Measurements from ENCODE around the gene PPIG.
"Not testable (repeated sequence)": the region's sequence is repeated elsewhere in the genome, so short reads cannot be mapped to it uniquely, and the experiment has no call there.

PPIG gene

DNA sequence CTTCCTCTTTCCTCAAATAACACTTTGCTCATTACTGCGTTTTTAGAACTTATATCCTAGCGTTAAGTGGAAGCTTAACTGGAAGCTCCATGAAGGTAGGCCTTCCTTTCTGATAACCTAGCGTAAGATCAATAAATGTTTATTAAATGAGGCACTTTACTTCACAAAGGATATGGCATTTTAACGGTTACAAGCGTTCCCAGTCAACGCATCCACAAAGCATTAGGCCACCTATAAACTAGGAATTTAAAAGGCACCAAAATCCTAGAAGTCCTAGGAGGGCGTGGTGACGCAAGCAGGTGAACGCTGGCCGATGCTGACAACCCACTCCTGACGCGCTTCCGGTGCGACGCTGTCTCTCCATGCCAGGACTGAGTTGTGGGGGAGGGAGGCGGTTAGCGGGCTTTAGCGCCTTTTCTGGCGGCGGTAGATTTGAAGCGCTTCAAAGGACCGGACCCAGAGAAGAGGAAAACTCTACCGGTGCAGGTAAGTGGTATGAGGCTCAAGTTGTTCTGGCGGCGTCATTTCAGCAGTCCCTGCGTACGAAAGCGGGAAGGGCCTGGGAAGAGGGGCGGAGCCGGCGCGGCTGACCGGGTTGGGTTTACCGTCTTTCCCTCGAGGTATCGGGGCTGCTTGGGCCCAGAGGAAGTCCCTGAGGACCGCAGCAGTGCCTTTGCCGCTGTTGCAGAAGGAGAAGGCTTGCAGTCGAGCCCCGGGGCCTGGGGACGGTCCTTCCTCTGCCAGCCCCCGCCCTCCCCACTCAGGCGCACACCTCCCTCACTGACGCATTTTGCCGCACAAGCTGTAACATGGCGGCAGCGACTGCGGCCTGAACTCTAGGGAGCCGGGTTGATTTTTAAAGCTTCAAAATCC lies at the start of gene PPIG:
PPIG (plus strand) TSS at position 347 of the 873 bp plus-strand sequence. CDS start 19,691 bp downstream, outside the sequence.
- DNase-seq = peak; percentile 87

DNA sequence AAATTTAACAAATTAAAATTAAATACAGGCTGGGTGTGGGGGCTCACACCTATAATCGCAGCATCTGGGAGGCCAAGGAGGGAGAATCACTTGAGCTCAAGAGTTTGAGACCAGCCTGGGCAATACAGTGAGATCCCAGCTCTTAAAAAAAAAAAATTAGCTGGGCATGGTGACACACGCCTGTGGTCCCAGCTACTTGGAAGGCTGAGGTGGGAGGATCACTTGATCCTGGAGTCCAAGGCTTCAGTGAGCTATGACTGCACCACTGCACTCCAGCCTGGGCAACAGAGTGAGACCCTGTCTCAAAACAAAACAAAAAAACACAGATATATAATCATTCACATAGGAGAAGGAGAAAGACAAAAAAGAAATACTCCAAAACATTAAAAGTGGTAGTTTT lies 44.7 kb upstream of the PPIG start:
- not testable (repeated sequence) for DNase-seq

DNA sequence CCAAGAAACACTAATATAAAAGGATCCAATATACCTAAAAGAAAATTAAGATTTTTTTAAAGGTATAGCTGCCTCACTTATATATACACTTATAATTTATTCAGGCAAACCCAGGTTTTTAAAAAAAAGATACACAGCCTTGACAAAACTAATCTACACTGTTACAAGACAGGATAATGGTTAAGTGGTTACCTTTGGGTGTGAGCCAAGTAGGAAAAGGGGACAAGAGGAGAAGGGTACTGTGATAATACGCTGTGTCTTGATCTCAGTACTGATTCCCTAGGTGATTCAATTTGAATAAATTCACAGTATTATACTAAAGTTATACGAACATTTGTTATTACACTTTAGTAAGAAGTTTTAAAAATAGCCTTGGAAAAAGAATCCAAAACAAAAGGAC lies 44.0 kb upstream of the PPIG start:
- no peak for DNase-seq

DNA sequence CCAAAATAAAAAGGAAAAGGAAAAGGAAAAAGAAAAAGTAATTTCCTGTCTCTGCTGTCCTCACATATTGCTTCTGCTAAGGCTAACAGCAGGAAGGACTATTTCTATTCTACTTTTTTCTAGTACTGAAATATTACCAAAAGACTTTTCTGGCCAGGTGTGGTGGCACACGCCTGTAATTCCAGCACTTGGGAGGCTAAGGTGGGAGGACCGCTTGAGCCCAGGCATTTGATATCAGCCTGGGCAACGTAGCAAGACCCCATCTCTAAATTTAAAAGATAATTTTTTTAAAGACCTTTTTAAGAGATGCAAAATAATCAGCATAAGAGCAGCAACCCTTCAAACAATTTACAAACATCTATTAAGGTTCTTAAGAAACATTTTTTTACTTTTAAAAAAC lies 41.7 kb upstream of the PPIG start:
- no peak for DNase-seq

DNA sequence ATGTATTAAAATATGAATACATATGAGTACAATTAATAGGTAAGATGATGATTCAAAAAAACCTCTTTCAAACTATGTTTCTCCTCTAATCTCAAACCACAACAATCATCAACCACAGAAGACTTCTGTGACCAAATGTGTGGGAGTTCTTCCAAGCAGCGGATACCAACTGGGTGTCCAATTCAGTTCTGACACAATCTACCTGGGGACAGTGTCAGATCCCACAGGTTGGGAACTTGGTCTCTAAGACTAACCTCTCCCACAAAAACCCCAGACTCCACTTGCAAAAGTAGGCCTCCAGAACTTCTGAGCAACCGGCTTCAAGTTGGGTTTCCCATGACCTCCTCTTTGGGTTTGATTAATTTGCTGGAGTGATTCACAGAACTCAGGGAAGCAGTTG lies 37.4 kb upstream of the PPIG start:
- DNase-seq = no peak

DNA sequence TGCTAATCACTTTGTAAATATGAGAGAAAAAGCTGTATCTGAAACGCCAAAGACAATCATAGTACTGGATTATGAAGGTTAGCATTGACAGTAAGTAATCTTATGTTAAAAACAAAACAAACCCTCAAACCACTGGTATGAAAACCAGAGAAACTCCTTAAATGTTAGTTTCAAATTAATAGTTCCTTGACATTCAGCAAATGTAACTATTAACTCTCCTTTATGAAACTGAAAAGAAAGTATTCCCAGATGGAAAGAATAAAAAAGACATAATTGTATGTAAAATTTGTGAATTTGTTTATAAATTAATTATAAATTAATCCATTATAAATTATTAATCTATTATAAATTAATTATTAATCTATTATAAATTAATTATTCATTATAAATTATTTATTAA lies 22.8 kb upstream of the PPIG start:
- DNase-seq = no peak

DNA sequence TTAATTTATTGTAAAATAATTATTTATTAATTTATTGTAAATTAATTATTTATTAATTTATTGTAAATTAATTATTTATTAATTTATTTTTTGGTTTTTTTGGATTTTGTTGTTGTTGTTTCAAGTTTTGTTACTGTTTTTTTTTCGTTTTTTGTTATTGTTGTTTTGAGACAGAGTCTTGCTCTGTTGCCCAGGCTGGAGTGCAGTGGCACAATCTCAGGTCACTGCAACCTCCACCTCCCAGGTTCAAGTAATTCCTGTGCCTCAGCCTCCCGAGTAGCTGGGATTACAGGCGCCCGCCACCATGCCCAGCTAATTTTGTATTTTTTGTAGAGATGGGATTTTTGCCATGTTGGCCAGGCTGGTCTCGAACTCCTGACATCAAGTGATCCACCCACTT lies 22.1 kb upstream of the PPIG start:
- not testable (repeated sequence) for DNase-seq

DNA sequence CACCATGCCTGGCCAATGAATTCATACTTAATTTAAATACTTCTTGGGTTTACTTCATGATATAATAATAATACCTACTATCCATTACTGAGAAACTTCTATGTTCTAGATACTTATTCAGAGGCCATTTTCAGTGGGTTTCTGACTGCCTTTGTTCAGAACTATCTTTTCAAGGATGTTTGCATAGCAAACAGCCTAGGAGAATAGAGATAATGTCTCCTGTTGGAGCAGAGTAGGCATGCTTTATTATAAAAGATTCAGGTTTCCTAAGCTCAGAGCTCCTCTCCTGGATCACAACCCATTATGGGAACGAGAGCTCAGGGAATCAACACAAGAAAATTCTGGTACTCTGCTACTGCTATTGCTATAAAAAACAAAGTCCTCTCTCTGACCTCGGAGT lies 21.6 kb upstream of the PPIG start:
- DNase-seq = no peak

DNA sequence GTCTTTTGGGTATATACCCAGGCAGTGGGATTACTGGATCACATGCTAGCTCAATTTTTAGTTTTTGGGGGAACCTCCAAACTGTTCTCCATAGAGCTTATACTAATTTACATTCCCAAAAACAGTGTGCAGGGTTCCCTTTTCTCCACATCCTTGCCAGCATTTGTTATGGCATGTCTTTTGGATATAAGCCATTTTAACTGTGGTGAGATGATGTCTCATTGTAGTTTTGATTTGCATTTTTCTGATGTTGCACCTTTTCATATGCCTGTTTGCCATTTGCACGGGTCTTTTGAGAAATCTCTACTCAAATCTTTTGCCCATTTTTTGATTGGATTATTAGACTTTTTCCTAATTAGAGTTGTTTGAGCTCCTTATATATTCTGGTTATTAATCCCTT lies 18.5 kb upstream of the PPIG start:
- no peak for DNase-seq

DNA sequence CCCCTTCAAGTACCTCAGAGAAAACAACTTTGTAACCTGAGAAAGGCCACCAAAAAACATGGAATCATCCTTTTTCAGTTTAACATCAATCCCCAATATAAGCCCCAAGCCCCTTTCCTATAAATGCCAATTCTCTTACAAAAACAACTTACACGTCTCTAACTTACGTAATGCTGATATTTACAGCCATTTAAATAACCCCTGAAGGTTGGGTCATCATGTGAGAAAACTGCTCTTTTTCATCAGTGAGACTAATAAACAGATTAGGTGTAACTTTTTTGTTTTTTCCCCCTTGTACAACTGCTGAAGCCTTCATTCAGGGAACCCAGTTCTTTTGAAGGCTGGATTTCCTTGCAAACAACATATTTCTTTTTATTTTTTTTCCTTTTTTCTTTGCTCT lies 14.2 kb upstream of the PPIG start:
- no peak for DNase-seq

DNA sequence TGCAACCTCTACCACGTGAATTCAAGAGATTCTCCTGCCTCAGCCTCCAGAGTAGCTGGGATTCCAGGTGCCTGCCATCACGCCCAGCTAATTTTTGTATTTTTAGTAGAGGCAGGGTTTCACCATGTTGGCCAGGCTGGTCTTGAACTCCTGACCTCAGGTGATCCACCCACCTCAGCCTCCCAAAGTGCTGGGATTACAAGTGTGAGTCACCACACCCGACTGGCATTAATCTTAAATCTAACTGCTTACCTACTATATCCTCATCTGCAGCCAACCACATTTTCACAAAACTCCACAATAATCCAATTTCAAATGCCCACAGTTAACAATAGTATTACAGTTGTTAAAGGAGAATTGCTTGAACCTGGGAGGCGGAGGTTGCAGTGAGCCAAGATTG lies 13.4 kb upstream of the PPIG start:
- not testable (repeated sequence) for DNase-seq

DNA sequence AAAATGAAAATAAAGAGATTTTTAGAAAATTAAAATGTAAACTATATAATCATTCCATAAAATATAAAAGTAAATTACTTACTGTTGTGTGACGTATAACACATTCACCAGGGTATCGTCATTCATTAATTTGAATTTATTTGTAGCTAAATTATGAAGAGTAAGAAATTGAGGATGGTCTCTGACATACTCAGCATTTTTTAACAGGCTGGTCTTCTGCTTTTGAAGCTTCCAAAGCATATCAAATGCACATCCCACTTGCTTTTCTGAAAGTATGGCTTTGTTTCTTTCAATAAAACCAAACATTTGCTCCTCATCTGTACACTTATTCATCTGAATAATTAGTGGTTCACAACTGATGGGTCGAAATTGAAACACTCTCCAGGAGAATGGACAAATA lies 12.6 kb upstream of the PPIG start:
- DNase-seq = no peak

DNA sequence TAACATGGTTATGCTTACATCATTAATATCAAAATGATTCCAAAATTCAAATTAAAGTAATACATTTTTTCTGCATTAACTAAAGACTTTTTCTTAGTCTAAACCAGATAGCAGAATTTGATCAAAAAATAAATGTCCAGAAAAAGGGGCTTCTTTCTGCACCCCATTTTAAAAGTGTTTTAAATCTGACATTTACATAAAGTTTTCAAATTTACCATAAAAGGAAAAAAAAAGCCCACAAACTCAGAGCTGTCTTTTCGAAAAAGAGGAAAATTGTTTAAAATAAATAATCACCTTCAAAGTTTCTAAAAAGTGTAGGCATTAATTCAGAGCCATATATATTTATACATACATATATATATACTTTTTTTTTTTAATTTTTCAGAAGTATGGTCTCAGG lies 12.0 kb upstream of the PPIG start:
- no peak for DNase-seq

DNA sequence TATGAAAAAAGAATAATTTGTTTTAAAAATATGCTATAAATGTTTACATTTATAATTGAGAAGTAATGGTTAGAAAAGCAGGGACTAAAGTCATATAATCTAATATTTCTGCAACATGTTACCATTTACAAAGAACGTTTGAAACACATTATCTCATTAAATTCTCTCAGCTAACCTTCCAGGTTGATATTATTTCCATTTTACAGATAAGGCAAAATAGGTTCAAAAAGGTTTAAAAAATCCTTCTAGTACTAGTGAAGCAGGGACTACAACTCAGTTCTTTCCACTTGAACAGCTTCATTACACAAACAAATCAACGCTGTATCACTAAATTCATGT lies 11.4 kb upstream of the PPIG start:
- no peak for DNase-seq

DNA sequence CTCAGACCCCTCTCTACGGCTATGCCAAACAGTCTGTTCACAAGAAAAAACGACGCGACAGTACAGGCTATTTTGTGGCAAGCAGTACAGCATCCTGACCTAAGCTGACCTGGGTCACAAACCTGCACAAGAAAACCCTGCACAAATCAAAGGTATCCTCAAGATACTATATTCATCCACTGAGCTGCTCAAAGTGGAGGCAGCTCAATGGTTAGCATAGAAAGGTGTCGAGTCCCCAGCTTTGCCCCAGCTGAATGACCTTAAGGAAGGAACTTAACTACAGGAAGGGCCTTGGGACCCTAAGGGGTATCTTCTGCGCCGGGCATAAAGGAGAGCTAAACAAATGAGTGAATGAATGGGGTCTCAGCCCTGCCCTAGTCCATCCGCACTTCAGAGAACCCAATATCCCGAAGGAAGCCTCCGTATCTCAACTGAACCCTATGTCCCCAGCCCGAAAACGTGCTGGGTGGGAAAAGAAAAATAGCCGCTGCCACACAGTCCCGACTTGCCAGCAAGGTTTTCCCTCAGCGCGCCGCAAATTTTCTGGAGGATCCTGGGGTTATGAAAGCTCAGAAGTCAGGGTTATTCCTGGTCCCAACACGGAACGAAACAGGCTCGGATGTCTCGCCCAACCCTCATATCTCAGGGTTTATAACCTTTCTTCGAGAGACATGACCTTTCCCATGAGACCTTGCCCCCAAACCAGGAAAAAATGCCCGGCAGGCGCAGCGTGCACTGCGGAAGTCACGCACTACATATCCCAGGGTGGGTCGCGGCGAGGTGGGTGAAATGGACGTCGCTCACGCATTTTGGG lies 10.8 kb upstream of the PPIG start, which contains the start of gene FASTKD1:
FASTKD1 (minus strand) TSS at position 706 of the 814 bp plus-strand sequence. CDS start 1,836 bp downstream, outside the sequence.
- DNase-seq = peak; percentile 83

DNA sequence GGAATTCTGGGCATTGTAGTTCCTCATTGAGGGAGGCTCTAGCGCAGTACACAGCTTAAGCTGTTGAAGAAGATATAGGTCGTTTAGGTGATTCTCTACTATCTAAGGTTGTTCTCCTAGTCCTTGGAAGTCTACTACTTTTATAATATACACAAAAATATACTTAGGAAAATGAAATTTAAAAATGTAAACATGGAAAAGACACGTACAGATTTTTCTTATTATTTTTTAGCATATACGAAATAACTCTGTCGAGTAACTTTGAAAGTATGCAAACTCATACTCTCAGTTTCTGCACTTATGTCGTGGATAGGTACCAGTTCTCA lies 10.2 kb upstream of the PPIG start:
- no peak for DNase-seq

DNA sequence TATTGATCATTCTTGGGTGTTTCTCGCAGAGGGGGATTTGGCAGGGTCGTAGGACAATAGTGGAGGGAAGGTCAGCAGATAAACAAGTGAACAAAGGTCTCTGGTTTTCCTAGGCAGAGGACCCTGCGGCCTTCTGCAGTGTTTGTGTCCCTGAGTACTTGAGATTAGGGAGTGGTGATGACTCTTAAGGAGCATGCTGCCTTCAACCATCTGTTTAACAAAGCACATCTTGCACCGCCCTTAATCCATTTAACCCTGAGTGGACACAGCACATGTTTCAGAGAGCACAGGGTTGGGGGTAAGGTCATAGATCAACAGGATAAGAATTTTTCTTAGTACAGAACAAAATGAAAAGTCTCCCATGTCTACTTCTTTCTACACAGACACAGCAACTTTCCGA lies 9.6 kb upstream of the PPIG start:
- DNase-seq = not testable (repeated sequence)

DNA sequence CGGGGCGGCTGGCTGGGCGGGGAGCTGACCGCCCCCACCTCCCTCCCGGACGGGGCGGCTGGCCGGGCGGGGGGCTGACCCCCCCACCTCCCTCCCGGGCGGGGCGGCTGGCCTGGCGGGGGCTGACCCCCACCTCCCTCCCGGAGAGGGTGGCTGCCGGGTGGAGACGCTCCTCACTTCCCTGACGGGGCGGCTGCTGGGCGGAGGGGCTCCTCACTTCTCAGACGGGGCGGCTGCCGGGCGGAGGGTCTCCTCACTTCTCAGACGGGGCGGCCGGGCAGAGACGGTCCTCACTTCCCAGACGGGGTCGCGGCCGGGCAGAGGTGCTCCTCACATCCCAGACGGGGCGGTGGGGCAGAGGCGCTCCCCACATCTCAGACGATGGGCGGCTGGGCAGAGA lies 8.9 kb upstream of the PPIG start:
- DNase-seq = not testable (repeated sequence)

DNA sequence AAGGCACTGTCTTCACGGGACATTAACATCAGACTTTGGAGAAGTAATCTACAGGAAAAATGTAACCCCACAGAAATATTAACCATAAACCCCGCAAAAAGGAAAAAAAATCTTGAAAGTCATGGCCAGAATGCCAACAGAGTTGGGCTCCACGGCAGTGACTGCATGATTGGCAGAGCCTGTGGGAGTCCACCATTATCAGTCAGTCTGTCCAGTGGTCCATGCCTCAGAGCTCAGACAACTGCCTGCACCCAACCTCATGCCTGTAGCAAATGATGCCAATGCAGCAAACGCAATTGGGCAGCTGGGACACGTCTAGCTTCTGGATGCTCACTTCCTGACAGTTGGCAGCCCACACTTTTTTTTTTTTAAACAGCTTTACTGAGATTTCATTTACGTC lies 5.1 kb upstream of the PPIG start:
- DNase-seq = no peak

DNA sequence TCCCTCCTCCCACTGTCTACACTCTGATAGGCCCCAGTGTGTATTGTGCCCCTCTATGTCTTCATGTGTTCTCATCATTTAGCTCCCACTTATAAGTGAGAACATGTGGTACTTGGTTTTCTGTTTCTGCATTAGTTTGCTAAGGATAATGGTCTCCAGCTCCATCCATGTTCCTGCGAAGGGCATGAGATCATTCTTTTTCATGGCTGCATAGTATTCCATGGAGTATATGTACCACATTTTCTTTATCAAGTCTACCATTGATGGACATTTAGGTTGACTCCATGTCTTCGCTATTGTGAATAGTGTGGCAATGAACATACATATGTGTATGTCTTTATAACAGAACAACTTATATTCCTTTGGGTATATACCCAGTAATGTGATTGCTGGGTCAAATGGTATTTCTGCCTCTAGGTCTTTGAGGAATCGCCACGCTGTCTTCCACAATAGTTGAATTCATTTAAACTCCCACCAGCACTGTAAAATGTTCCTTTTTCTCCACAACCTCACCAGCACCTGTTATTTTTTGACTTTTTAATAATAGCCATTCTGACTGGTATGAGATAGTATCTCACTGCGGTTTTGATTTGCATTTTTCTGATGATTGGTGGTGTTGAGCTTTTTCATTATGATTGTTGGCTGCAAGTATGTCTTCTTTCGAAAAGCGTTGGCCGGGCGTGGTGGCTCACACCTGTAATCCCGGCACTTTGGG lies 1.4 kb upstream of the PPIG start:
- not testable (repeated sequence) for DNase-seq

DNA sequence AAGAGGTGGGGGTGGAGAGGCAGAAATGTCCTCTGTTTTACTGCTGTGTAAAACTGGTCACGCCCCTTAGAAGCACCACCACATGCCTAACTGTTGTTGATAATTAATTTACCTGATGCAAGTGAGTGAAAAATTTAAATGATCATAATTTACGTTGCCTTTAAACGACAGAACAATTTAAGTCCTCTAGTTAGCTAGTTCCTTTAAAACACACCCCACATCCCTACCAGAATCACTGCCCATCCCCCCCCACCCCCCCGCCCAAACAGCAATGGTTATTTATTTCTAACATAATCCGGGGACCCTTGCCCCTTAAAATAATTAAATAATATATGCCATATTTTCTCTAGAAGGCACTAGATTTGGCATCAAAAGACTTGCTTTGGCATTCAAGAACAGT lies 633 bp upstream of the PPIG start:
- DNase-seq = no peak

DNA sequence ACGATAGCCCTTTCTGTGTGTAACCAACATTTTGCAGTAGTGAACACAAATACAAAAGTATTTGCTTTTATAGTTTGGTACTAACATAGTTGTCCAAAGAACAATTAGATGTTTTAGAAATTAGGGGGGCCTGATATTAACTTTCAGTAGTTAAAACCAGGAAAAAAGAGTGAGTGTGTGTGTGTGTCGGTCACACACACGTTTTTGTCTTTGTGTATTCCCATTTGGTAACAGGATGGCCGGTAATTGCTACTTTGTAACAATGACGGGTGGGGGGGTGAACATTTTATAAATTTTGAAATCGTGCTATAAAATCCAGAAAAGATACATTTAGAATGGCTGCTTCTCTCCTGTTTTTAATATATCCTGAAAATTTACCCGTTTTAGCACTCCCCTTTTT lies 1.5 kb downstream of the PPIG start:
- DNase-seq = no peak

DNA sequence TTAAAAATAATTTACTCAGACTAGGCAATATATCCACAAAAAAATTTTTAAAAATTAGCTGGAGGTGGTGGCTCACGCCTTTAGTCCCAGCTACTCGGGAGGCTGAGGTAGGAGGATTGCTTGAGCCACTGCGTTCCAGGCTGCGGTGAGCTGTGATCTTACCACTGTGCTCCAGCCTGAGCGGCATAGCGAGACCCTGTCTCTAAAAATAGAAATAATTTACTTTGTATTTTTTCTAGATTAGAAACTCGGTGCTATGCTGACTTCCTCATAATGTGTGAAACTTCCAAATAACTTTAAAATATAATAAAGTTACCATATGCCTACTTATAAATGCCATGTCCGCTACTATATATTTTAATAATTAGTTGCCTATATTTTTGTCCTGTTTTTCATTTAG lies 6.7 kb downstream of the PPIG start:
- no peak for DNase-seq

DNA sequence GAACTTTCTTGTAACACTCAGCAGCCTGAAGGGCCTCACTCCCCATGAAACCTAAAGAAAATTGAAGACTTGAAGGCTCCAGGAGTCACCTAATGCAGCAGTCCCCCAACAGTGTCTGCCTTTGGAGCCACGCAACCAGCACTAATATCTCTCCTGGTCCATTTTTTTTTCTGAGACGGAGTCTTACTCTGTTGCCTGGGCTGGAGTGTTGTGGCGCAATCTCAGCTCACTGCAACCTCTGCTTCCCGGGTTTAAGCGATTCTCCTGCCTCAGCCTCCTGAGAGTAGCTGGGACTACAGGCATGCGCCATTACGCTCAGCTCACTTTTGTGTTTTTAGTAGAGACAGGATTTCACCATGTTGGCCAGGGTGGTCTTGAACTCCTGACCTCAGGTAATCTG lies 12.4 kb downstream of the PPIG start:
- DNase-seq = not testable (repeated sequence)
